PFSK-1 (cell line): ENCODE measurements around the gene KAZN.

Source experiments
- FOXP2 ChIP-seq: optimal IDR thresholded peaks from 2 replicates; pipeline ENCODE3; 2011; ENCODE audit warnings: borderline replicate concordance, control low read depth, inconsistent platforms; ENCODE audit not compliant: insufficient read depth; ENCODE audit errors: extremely low read length, extremely low read depth
- POLR2AphosphoS5 ChIP-seq: IDR thresholded peaks from 2 replicates; pipeline ENCODE4 v1.6.1; 2012; ENCODE audit warnings: low read depth, mild to moderate bottlenecking, control low read depth, low read length, moderate library complexity
- REST ChIP-seq, 2 experiments: IDR thresholded peaks; 2 replicates each; pipeline versions ENCODE4 v1.6.1 to v1.8.0; 2011 to 2012; ENCODE audit warnings: low read depth in 2 of 2, low read length in 2 of 2, control low read depth in 1 of 2, inconsistent platforms in 1 of 2, mild to moderate bottlenecking in 1 of 2, moderate library complexity in 1 of 2; ENCODE audit not compliant: insufficient read depth in 1 of 2
- SIN3A ChIP-seq: IDR thresholded peaks from 2 replicates; pipeline ENCODE4 v1.6.1; 2012; ENCODE audit warnings: mild to moderate bottlenecking, low read length, moderate library complexity, borderline replicate concordance; ENCODE audit not compliant: insufficient read depth
- TAF1 ChIP-seq: IDR thresholded peaks from 2 replicates; pipeline ENCODE4 v1.6.1; 2012; ENCODE audit warnings: low read length, control low read depth, borderline replicate concordance; ENCODE audit not compliant: insufficient read depth

Gene KAZN

GRCh38 chr1:14958249-14959058 is 360.0 kb downstream of the KAZN start:
- no peak for TF ChIP-seq POLR2AphosphoS5
- TF ChIP-seq FOXP2, result no peak
- no peak for TF ChIP-seq TAF1
- no peak for TF ChIP-seq SIN3A
- TF ChIP-seq REST (IDR thresholded peaks at IDR 0.05; ENCODE audit: insufficient read depth in 1 of 2, low read depth in 2 of 2, low read length in 2 of 2), result no peak

- no peak for TF ChIP-seq TAF1
- no peak for TF ChIP-seq REST (IDR thresholded peaks at IDR 0.05; ENCODE audit: insufficient read depth in 1 of 2, low read depth in 2 of 2, low read length in 2 of 2)
- TF ChIP-seq FOXP2, result no peak
- no peak for TF ChIP-seq SIN3A
- TF ChIP-seq POLR2AphosphoS5, result no peak
These were observed 360.7 kb downstream of the KAZN start for GRCh38 chr1:14959059-14959694.

- TF ChIP-seq REST (IDR thresholded peaks at IDR 0.05; ENCODE audit: insufficient read depth in 1 of 2, low read depth in 2 of 2, low read length in 2 of 2), result no peak
- no peak for TF ChIP-seq SIN3A
These were observed 363.3 kb downstream of the KAZN start for GRCh38 chr1:14961661-14962267.

GRCh38 chr1:14962407-14962806 is 363.9 kb downstream of the KAZN start:
- TF ChIP-seq TAF1, result no peak
- no peak for TF ChIP-seq SIN3A
- no peak for TF ChIP-seq POLR2AphosphoS5
- no peak for TF ChIP-seq FOXP2
- no peak for TF ChIP-seq REST (IDR thresholded peaks at IDR 0.05; ENCODE audit: insufficient read depth in 1 of 2, low read depth in 2 of 2, low read length in 2 of 2)
